GM12874 (cell line): ENCODE data around the gene ALAD.

ENCODE experiments used
- TF ChIP-seq, protein P1 (sequence below): IDR thresholded peaks from 2 replicates; pipeline ENCODE4 v1.5.1; 2011; ENCODE audit warnings: low read depth, mild to moderate bottlenecking, control low read depth, low read length, moderate library complexity; ENCODE audit not compliant: insufficient read depth

Gene ALAD

DNA sequence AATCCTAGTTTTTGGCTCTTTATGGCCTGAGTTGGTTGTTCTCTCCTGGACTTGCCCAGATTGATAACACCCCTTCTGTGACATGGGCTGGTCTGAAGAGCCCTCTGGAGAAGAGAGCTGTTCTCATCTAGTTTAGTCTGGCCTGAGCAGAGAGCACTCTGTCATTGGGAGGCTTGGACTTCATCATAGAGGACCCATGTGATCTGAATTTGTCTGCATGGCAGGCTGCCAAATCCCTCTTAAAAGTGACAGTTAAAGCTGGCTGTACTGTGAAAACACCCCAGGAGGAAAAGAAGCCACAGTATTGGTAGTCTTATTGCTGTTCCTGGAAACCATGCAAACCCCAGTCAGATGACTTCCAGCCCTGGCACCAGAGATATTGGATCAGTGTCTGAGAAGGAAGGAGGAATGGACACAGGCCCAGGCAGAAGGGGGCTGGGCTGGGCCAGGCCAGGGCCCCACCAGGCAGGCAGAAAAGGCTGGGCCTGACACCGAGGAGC, 57.3 kb downstream of the ALAD start:
- TF ChIP-seq, protein P1, sequence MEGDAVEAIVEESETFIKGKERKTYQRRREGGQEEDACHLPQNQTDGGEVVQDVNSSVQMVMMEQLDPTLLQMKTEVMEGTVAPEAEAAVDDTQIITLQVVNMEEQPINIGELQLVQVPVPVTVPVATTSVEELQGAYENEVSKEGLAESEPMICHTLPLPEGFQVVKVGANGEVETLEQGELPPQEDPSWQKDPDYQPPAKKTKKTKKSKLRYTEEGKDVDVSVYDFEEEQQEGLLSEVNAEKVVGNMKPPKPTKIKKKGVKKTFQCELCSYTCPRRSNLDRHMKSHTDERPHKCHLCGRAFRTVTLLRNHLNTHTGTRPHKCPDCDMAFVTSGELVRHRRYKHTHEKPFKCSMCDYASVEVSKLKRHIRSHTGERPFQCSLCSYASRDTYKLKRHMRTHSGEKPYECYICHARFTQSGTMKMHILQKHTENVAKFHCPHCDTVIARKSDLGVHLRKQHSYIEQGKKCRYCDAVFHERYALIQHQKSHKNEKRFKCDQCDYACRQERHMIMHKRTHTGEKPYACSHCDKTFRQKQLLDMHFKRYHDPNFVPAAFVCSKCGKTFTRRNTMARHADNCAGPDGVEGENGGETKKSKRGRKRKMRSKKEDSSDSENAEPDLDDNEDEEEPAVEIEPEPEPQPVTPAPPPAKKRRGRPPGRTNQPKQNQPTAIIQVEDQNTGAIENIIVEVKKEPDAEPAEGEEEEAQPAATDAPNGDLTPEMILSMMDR = no peak

DNA sequence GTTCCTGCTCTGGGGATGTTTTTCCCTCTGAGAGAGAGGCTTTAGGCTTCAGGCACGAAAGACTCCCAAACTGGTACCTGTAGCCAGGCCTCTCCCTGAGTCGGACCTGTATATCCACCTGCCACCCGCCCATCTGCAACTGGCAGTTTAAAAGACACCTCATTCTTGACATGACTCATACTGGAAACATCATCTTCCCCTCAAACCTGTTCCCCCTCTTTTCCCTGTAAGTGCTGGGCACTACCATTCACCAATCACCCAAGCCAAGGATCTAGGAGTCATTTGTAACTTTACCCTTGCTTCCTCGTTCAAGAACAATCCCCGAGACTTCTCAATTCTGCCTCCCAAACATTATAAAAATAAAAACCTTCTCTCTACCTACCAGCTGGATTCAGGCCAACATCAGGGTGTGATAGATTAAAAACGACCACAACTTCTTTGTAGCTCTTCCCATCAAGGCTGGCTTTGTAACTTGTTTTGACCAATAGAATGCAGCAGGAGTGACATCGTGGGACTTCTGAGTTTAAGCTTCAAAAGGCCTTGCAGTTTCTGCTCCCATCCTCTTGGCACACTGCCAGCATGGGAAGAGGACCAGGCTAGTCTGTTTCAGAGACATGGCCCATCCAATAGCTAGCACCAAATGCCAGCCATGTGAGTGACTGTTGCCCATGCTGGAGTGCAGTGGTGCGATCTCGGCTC, 59.2 kb downstream of the ALAD start:
- TF ChIP-seq, protein P1 = no peak

DNA sequence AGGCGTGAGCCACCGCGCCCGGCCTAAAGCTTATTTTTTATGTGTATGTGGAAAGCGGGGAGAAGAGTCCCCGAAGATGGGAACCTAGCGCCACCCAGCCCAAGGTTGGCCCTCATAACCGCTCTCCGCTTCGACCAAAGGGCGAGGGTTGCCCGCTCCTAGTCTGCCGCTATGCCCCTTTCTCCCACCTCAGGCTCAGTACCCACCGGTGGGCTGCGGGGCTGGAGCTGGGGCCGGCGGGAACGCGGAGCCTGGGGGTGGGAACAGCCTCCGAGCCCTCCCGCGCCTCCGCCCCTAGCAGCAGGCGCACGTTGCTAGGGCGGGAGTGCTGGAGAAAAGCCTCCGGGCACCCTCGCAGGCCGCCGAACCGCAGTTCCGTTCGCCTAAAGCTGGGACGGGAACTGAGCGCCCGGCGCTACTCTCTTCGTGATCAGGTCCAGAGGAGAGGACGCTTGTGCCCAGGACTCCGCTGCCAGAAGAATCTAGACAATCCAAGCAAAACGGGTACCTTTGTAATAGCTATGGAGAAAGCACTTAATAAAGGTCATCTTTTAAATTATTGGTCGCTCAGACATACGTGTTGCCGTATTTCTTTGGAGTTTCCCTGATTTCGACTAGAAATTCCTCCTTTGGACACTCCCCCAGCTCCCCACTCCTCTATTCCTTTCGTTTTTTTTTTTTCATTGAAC, 60.9 kb downstream of the ALAD start, which contains the start of gene WDR31:
Gene WDR31 (minus strand): TSS at position 265 of the 689 bp plus-strand sequence. CDS start 8,253 bp downstream, outside the sequence.
- TF ChIP-seq, protein P1 = no peak

DNA sequence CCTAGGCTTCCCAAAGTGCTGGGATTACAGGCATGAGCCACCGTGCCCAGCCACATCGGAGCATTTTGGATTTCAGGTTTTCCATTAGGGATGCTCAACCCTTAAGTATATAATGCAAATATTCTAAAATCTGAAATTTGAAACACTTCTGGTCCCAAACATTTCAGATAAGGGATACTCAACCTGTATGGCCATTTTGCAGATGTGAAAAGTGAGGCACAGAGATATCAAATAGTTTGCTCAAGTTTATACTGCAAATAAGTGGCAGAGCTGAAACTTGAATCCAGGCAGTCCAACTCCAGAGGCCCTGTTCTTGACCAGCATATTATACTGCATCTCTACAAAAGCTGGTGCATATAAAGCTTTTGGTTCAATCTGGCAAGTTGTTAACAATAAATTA, 63.4 kb downstream of the ALAD start:
- TF ChIP-seq, protein P1 = no peak
